Germinal center (tissue), 1 donor: ENCODE results near the gene LMCD1.
A peak's percentile ranks its signal among the peaks of the same experiment; 100 is the strongest.

ENCODE experiments used
- DNase-seq: peaks from one replicate; pipeline ENCODE4 v3.0.0; 2012; ENCODE audit warnings: mixed read lengths, low spot score

Gene LMCD1

DNA sequence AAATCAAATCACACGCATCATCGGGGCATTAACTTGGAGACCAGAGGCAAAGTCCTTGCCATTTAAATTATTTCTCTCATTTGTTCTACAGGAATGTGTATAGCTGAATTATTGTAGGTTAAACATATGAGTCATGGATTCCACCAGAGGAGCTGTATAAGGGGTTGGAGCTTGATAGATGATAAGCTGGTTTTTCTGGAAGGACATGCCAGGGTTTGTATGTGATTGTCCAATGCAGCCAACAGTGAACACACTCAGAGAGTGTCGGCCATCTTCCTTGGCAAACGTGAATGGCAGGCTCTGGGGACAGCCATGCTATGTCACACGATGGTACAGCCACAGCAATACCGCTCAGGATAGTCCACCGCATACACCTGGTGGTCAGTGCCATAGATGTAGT, 117.9 kb downstream of the LMCD1 start:
- no peak for DNase-seq

GRCh38 chr3:8621141-8621540, 119.5 kb downstream of the LMCD1 start:
- no peak for DNase-seq

DNA sequence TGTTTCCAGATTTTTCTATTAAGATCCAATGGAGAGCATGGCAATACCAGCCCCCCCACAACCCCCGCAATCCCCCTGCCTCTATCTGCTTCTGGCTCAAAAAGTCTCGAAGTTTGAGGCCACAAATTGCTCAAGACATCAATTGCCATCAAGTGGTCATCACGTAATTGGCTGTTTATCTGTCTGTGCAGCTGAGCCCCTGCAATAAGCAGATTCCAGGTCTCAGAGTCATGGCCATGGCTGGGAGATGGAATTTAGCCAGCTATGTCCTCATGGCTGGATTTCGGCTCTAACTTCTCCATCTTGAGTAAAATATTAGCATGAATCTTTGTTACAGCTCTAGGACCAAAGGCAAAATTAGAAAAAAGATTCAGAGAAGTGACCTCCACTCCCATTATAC, 120.2 kb downstream of the LMCD1 start:
- DNase-seq: no peak

- DNase-seq: peak; percentile 81
These were observed 121.5 kb downstream of the LMCD1 start for GRCh38 chr3:8622873-8623691.

- DNase-seq: no peak
These were observed 122.1 kb downstream of the LMCD1 start for GRCh38 chr3:8623741-8624140.
